D721Med (cell line): ENCODE results near the gene ONECUT1.

ENCODE experiments used
- DNase-seq: peaks from one replicate; pipeline ENCODE4 v3.0.0; 2011; ENCODE audit warnings: low spot score; ENCODE audit not compliant: insufficient read length
- FAIRE-seq: peaks from 2 replicates; lab custom pipeline; 2011; peaks lifted over from hg19 to GRCh38; lab: Jason Lieb, UNC
- CTCF ChIP-seq: IDR thresholded peaks from 2 replicates; pipeline ENCODE4 v1.5.1; 2012; ENCODE audit warnings: mild to moderate bottlenecking, control low read depth; ENCODE audit not compliant: insufficient read depth; ENCODE audit errors: missing control alignments

Gene ONECUT1

GRCh38 chr15:52801748-52802085 lies 11.6 kb upstream of the ONECUT1 start:
- DNase-seq (no peak), FAIRE-seq (no peak)
- TF ChIP-seq CTCF, result no peak

GRCh38 chr15:52800828-52801747 lies 11.0 kb upstream of the ONECUT1 start:
- no peak for FAIRE-seq
- TF ChIP-seq CTCF, result no peak

GRCh38 chr15:52799145-52799811 lies 9.1 kb upstream of the ONECUT1 start:
- no peak for TF ChIP-seq CTCF
- DNase-seq (no peak), FAIRE-seq (no peak)

More at GRCh38 chr15:52800828-52801747, 11.0 kb upstream of the ONECUT1 start:
- DNase-seq, result no peak

- DNase-seq, result no peak
- FAIRE-seq, result no peak
- TF ChIP-seq CTCF, result no peak
Observed at GRCh38 chr15:52798529-52799101, 8.5 kb upstream of the ONECUT1 start.

- FAIRE-seq (no peak), DNase-seq (no peak)
- no peak for TF ChIP-seq CTCF
Observed at GRCh38 chr15:52797625-52798501, 7.7 kb upstream of the ONECUT1 start.

- FAIRE-seq, result no peak
- DNase-seq, result no peak
- TF ChIP-seq CTCF, result no peak
Observed at GRCh38 chr15:52796753-52797520, 6.8 kb upstream of the ONECUT1 start.
